ENCODE results near the gene SCFD2. TPM values are rescaled to one million over a fixed set of nuclear protein-coding genes. Genes with fewer than 3 reads are reported as not detected.

Gene SCFD2
- total RNA-seq, 1 donor from 2014 or later, result 11.0 TPM

DNA sequence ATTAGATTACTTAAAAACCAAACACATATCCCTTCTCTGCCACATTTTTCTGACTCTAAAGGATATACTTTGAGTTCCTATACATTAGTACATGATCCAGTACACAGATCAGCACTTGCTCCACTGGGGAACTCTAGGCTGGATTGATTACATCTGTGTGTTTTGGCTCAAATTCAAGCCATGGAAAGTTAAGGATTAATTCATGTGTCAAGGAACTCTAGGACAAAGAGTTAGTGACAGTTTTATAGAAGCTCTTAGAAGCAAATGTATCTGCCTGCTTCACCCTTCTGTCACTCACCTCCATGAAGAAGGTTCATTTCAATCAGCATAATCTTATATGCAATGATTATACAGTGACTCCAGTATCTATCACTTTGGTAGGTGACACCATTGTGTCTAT lies 43.2 kb downstream of the SCFD2 start:
- H3K36me3 ChIP-seq (ENCODE audit: control insufficient read depth, insufficient read depth, low read length), result no peaks in the 10 kb centered on the region

DNA sequence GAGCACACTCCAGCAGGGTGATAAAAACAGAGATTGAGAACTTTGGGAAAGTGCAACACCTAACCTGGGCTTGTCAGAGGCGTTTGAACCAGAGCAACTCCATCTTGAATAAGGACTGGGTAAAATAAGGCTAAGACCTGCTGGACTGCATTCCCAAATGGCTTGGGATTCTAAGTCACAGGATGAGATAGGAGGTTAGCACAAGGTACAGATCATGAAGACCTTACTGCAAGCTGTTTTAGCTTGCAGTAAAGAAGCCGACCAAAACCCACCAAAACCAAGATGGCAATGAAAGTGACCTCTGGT lies 43.9 kb downstream of the SCFD2 start:
- no peak overlapping the region for H3K4me3 ChIP-seq (ENCODE audit: low read depth, low read length)
- no peaks in the 10 kb centered on the region for H3K27me3 ChIP-seq (ENCODE audit: control insufficient read depth, insufficient read depth, low read length)
- no peaks in the 10 kb centered on the region for H3K36me3 ChIP-seq (ENCODE audit: control insufficient read depth, insufficient read depth, low read length)
- TF ChIP-seq, protein P1, sequence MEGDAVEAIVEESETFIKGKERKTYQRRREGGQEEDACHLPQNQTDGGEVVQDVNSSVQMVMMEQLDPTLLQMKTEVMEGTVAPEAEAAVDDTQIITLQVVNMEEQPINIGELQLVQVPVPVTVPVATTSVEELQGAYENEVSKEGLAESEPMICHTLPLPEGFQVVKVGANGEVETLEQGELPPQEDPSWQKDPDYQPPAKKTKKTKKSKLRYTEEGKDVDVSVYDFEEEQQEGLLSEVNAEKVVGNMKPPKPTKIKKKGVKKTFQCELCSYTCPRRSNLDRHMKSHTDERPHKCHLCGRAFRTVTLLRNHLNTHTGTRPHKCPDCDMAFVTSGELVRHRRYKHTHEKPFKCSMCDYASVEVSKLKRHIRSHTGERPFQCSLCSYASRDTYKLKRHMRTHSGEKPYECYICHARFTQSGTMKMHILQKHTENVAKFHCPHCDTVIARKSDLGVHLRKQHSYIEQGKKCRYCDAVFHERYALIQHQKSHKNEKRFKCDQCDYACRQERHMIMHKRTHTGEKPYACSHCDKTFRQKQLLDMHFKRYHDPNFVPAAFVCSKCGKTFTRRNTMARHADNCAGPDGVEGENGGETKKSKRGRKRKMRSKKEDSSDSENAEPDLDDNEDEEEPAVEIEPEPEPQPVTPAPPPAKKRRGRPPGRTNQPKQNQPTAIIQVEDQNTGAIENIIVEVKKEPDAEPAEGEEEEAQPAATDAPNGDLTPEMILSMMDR (IDR thresholded peaks at IDR 0.05; ENCODE audit: insufficient read depth, low read length, poor library complexity, severe bottlenecking), result no peak
- no peak for DNase-seq (ENCODE audit: low read depth)

More for the DNA sequence above, 43.2 kb downstream of the SCFD2 start:
- Histone ChIP-seq H3K27me3 (ENCODE audit: control insufficient read depth, insufficient read depth, low read length) (no peaks in the 10 kb centered on the region), H3K4me3 (ENCODE audit: low read depth, low read length) (no peak overlapping the region)
- no peak for DNase-seq (ENCODE audit: low read depth)
- TF ChIP-seq, protein P1 (IDR thresholded peaks at IDR 0.05; ENCODE audit: insufficient read depth, low read length, poor library complexity, severe bottlenecking), result no peak

DNA sequence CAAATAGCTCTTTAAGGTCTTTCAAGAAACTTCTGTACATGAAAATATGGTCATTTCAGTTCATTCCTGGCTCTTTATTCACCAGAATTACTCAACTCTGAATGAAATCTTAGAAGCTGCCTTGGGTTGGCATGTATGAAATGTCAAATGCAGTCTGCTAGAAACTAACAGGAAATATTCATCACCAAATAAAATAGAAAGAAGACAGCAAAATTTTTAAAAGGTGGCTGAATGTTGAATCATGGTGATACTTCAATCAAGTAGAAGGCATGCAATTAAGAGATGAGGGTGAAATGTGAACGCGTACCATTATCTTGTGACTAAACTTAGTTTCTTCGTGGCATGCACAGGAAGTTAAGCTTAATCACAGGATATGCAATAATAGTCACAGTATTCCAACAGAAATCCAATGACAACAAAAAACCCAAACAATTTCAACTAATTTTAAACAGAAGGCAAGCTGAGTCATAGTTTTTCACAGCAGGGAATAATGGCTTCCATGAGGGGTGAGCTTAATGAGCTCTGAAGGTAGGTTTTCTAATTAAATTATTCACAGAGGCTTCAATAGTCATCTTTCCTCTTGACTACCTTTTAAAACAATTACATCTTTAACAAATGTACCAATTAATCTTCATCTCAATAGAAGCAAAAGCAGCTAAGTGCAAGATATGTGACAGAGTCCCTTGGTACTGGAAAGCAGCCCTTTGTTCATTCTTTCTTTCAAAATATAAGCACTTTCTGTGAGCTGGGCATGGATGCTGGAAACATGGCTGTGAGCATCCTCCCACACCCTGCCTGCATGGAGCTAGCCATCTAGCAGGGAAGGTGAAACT lies 44.5 kb downstream of the SCFD2 start:
- H3K36me3 ChIP-seq (ENCODE audit: control insufficient read depth, insufficient read depth, low read length), result no peaks in the 10 kb centered on the region
- DNase-seq (ENCODE audit: low read depth), result peak; percentile 23
- H3K27me3 ChIP-seq (ENCODE audit: control insufficient read depth, insufficient read depth, low read length), result no peaks in the 10 kb centered on the region
- no peak overlapping the region for H3K4me3 ChIP-seq (ENCODE audit: low read depth, low read length)
- TF ChIP-seq, protein P1 (IDR thresholded peaks at IDR 0.05; ENCODE audit: insufficient read depth, low read length, poor library complexity, severe bottlenecking), result no peak

- TF ChIP-seq, protein P1 (IDR thresholded peaks at IDR 0.05; ENCODE audit: insufficient read depth, low read length, poor library complexity, severe bottlenecking), result no peak
- no peaks in the 10 kb centered on the region for H3K36me3 ChIP-seq (ENCODE audit: control insufficient read depth, insufficient read depth, low read length)
- H3K27me3 ChIP-seq (ENCODE audit: control insufficient read depth, insufficient read depth, low read length), result no peaks in the 10 kb centered on the region
- H3K4me3 ChIP-seq (ENCODE audit: low read depth, low read length), result no peak overlapping the region
- no peak for DNase-seq (ENCODE audit: low read depth)
Observed at GRCh38 chr4:53315300-53315699, 50.6 kb downstream of the SCFD2 start.

- DNase-seq (ENCODE audit: low read depth), result no peak
- TF ChIP-seq, protein P1 (IDR thresholded peaks at IDR 0.05; ENCODE audit: insufficient read depth, low read length, poor library complexity, severe bottlenecking), result no peak
- no peaks in the 10 kb centered on the region for H3K36me3 ChIP-seq (ENCODE audit: control insufficient read depth, insufficient read depth, low read length)
- no peak overlapping the region for H3K4me3 ChIP-seq (ENCODE audit: low read depth, low read length)
- H3K27me3 ChIP-seq (ENCODE audit: control insufficient read depth, insufficient read depth, low read length), result no peaks in the 10 kb centered on the region
Observed at GRCh38 chr4:53314252-53314651, 51.6 kb downstream of the SCFD2 start.

DNA sequence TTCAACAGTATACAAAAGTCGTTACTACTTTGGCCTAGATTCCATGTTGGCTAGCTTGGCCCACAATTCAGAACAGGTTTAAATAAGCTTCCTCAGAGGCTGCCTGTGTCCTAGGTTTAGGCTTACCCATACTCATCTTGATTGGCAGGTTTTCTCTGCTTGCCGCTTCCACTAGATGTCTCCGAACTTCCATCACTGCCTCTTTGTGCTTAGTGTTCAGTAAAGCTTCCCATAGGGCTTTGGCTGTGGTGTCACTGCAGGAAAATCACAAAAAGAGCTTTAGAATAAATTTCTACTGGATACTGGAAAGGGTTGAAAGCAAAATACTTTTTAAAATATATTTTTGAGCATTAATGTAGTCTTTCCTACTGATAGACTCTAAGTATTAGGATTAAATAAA lies 52.4 kb downstream of the SCFD2 start:
- TF ChIP-seq, protein P1 (IDR thresholded peaks at IDR 0.05; ENCODE audit: insufficient read depth, low read length, poor library complexity, severe bottlenecking), result no peak
- no peak for DNase-seq (ENCODE audit: low read depth)
- Histone ChIP-seq H3K36me3 (ENCODE audit: control insufficient read depth, insufficient read depth, low read length) (no peaks in the 10 kb centered on the region), H3K4me3 (ENCODE audit: low read depth, low read length) (no peak overlapping the region), H3K27me3 (ENCODE audit: control insufficient read depth, insufficient read depth, low read length) (no peaks in the 10 kb centered on the region)
